Neuronal stem cell (in vitro differentiated cells): ENCODE data around the gene ZNF500.

ENCODE experiments used
- DNase-seq: peaks from one replicate; pipeline ENCODE4 v3.0.0-alpha.2; 2013; ENCODE audit warnings: low spot score
- H2AFZ ChIP-seq: one replicate; pipeline ENCODE4 v1.6.1; 2013; ENCODE audit warnings: mild to moderate bottlenecking, low read length, inconsistent platforms
- H2AK5ac ChIP-seq: 2 replicates; pipeline ENCODE4 v1.6.1; 2013; ENCODE audit warnings: low read depth, mild to moderate bottlenecking, inconsistent platforms, low read length, moderate library complexity, mixed read lengths
- H2BK120ac ChIP-seq: 2 replicates; pipeline ENCODE4 v1.6.1; 2013; ENCODE audit warnings: low read depth, mild to moderate bottlenecking, inconsistent platforms, low read length, moderate library complexity, mixed read lengths
- H2BK12ac ChIP-seq: one replicate; pipeline ENCODE4 v1.6.1; 2013; ENCODE audit warnings: low read length, inconsistent platforms
- H2BK15ac ChIP-seq: 2 replicates; pipeline ENCODE4 v1.6.1; 2013; ENCODE audit warnings: mild to moderate bottlenecking, low read length, inconsistent platforms, mixed read lengths
- H2BK5ac ChIP-seq: one replicate; pipeline ENCODE4 v1.6.1; 2013; ENCODE audit warnings: inconsistent platforms, mild to moderate bottlenecking, low read length, moderate library complexity
- H3K14ac ChIP-seq: one replicate; pipeline ENCODE4 v1.6.1; 2013; ENCODE audit warnings: low read length, inconsistent platforms
- H3K18ac ChIP-seq: 2 replicates; pipeline ENCODE4 v1.6.1; 2013; ENCODE audit warnings: low read length, inconsistent platforms
- H3K23ac ChIP-seq: 2 replicates; pipeline ENCODE4 v1.6.1; 2013; ENCODE audit warnings: low read depth, mild to moderate bottlenecking, mixed read lengths, low read length, inconsistent platforms; ENCODE audit not compliant: poor library complexity
- H3K27ac ChIP-seq: replicated peaks from 3 replicates; pipeline ENCODE4 v1.5.1; 2013; ENCODE audit warnings: low read length, inconsistent platforms
- H3K27me3 ChIP-seq, 3 experiments: 2 replicates each; pipeline ENCODE4 v1.6.1; 2013; ENCODE audit warnings: low read length in 3 of 3, mild to moderate bottlenecking in 2 of 3, inconsistent platforms in 1 of 3, low read depth in 1 of 3, mixed read lengths in 1 of 3, moderate library complexity in 1 of 3; ENCODE audit not compliant: control insufficient read depth in 3 of 3, insufficient read depth in 3 of 3
- H3K36me3 ChIP-seq, 2 donors: replicated peaks in 1 of 2; 2 replicates each; pipeline ENCODE4 v1.6.1; 2013; ENCODE audit warnings: low read length in 2 of 2; ENCODE audit not compliant: control insufficient read depth in 2 of 2, insufficient read depth in 2 of 2
- H3K4ac ChIP-seq: 2 replicates; pipeline ENCODE4 v1.6.1; 2013; ENCODE audit warnings: inconsistent platforms, mild to moderate bottlenecking, low read length, moderate library complexity
- H3K4me1 ChIP-seq, 2 donors: 1 replicate in 1 of 2; 2 replicates in 1 of 2; pipeline ENCODE4 v1.6.1; 2013; ENCODE audit warnings: low read length in 2 of 2, low read depth in 1 of 2; ENCODE audit not compliant: control insufficient read depth in 2 of 2, insufficient read depth in 1 of 2
- H3K4me2 ChIP-seq: one replicate; pipeline ENCODE4 v1.6.1; 2013; ENCODE audit warnings: mild to moderate bottlenecking, low read length, inconsistent platforms; ENCODE audit not compliant: insufficient read depth, poor library complexity, severe bottlenecking
- H3K4me3 ChIP-seq, 2 donors: 2 replicates each; pipeline ENCODE4 v1.5.1; 2013; ENCODE audit warnings: low read length in 2 of 2, mild to moderate bottlenecking in 2 of 2, inconsistent platforms in 1 of 2, moderate library complexity in 1 of 2
- H3K79me1 ChIP-seq: one replicate; pipeline ENCODE4 v1.6.1; 2013; ENCODE audit warnings: low read depth, mild to moderate bottlenecking, inconsistent platforms, low read length, moderate library complexity
- H3K9ac ChIP-seq: one replicate; pipeline ENCODE4 v1.6.1; 2013; ENCODE audit warnings: mild to moderate bottlenecking, low read depth, low read length, inconsistent platforms; ENCODE audit not compliant: poor library complexity
- H3K9me3 ChIP-seq, 2 donors: replicated peaks in 1 of 2; 2 replicates each; pipeline versions ENCODE3 to v1.6.1; 2013; ENCODE audit warnings: low read length in 2 of 2, mild to moderate bottlenecking in 2 of 2, inconsistent platforms in 1 of 2, low read depth in 1 of 2, mixed read lengths in 1 of 2, moderate library complexity in 1 of 2; ENCODE audit not compliant: control insufficient read depth in 2 of 2, insufficient read depth in 1 of 2
- H4K8ac ChIP-seq: one replicate; pipeline ENCODE4 v1.6.1; 2013; ENCODE audit warnings: low read depth, mild to moderate bottlenecking, inconsistent platforms, low read length, moderate library complexity
- H4K91ac ChIP-seq: one replicate; pipeline ENCODE4 v1.6.1; 2013; ENCODE audit warnings: low read length, low read depth, mild to moderate bottlenecking, inconsistent platforms; ENCODE audit not compliant: poor library complexity
- WGBS, 2 donors: extraction: QIAGEN DNeasy Blood & Tissue Kit; methylation state at CpG; one replicate each; pipeline ENCODE4 v1.1.7; 2013; ENCODE audit warnings: missing lambda C conversion rate in 2 of 2, mixed read lengths in 1 of 2; ENCODE audit not compliant: insufficient read length in 2 of 2, insufficient replicate concordance in 1 of 2; ENCODE audit errors: extremely low coverage in 2 of 2; 5-methylcytosine and 5-hydroxymethylcytosine counted together

The ZNF500 gene

DNA sequence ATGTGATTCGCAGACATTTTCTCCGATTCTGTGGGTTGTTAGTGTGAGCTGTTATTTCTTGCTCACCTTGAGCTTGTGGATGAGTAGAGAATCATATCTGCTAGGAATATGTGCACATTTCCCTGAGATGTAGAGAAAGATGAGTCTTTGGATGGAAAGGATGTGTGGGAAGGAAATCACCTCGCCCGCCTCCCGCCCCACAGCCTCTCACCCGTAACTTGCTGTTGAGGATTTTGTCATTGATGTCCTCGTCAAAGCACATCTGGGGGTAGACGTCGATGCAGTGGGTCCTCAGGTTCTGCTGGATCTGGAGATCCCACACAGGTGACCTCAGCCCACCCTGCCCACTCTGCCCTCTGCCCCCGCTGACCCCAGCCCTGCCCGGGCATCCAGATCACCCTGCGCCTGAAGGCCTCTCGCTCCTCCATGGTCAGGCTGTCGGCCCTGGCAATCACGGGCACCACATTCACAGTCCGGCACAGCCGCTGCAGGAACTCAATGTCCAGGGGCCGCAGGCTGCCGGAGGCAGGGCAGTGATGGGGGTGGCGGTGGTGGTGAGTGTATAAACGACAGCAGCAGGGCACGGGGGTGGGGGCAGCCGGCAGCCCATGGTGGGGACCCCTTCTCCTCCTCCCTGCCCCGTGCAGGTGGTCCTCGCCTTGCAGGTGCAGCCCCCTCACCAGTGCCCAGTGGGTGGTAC lies 16.4 kb upstream of the ZNF500 start:
- Histone ChIP-seq H3K4ac (no peak overlapping the region), H3K27ac (no peak overlapping the region), H2BK12ac (peak overlapping the region; percentile 30), H2BK15ac (peak overlapping the region; percentile 49), H2AFZ (no peak overlapping the region), H4K8ac (no peak overlapping the region), H2BK5ac (no peak overlapping the region), H3K9ac (no peak overlapping the region), H3K4me3 (no peak overlapping the region), H3K14ac (peak overlapping the region; percentile 87), H3K4me2 (no peak overlapping the region), H2AK5ac (peak overlapping the region; percentile 74), H4K91ac (no peak overlapping the region), H3K79me1 (no peaks in the 10 kb centered on the region), H3K23ac (peak overlapping the region; percentile 35), H3K9me3 (no peaks in the 10 kb centered on the region), H3K4me1 (peaks cover 3 to 5% of the 10 kb centered on the region in 2 donors), H3K18ac (peak overlapping the region; percentile 89), H3K27me3 (no peaks in the 10 kb centered on the region), H3K36me3 (no peaks in the 10 kb centered on the region), H2BK120ac (no peak overlapping the region)
- no CpG with 5 or more reads among the region's 25 CpGs for WGBS, 2 donors
- DNase-seq = no peak

DNA sequence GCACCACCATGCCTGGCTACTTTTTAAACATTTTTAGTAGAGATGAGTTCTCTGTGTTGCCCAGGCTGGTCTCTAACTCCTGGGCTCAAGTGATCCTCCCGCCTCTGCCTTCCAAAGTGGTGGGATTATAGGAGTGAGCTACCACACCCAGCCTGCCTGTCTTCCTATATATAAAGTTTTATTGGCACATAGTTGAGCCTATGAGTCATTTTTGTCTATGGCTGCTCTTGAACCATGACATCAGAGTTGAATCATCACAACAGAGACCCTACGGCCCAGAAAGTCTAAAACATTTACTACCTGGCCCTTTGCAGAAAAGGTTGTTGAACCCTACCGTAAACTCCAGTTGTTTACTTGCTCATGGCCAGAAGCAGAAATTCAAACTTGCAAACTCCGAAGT lies 13.3 kb upstream of the ZNF500 start:
- Histone ChIP-seq H3K9ac (no peak overlapping the region), H2BK15ac (no peak overlapping the region), H2BK120ac (no peak overlapping the region), H3K14ac (no peak overlapping the region), H3K36me3 (no peaks in the 10 kb centered on the region), H3K4me1 (no peaks in the 10 kb centered on the region), H2AK5ac (no peak overlapping the region), H3K4me2 (no peak overlapping the region), H3K9me3 (no peaks in the 10 kb centered on the region), H3K79me1 (no peaks in the 10 kb centered on the region), H2AFZ (no peak overlapping the region), H3K27ac (no peak overlapping the region), H3K23ac (no peak overlapping the region), H2BK5ac (no peak overlapping the region), H3K4ac (no peak overlapping the region), H3K27me3 (no peaks in the 10 kb centered on the region), H4K91ac (no peak overlapping the region), H4K8ac (no peak overlapping the region), H3K4me3 (no peak overlapping the region), H2BK12ac (no peak overlapping the region), H3K18ac (no peak overlapping the region)
- WGBS, 2 donors = no CpG with 5 or more reads among the region's 4 CpGs
- DNase-seq = no peak

DNA sequence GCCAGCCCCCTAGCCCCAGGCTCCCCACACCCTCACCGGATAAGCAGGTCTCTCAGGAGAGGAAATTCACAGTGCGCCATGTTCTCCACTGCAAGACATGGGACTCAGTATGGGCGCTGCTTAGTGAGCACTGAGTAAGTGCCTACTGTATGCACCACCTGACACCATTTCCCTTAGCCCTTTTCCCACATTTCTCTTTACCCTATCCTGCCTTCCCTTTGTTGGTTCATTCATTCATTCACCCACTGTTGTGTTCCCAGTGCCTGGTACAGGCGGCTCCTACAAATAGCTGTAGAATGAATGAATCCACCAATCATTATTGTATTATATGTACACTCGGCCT lies 11.1 kb upstream of the ZNF500 start:
- peaks cover 0 to 1% of the 10 kb centered on the region in 2 donors for H3K4me1 ChIP-seq
- no peak overlapping the region for H2BK5ac ChIP-seq
- no peak overlapping the region for H3K18ac ChIP-seq
- no peak overlapping the region for H3K4me2 ChIP-seq
- no peak overlapping the region for H4K8ac ChIP-seq
- no peak overlapping the region for H3K9ac ChIP-seq
- H3K27me3 ChIP-seq = no peaks in the 10 kb centered on the region
- no peak overlapping the region for H4K91ac ChIP-seq
- H3K23ac ChIP-seq = no peak overlapping the region
- no peaks in the 10 kb centered on the region for H3K36me3 ChIP-seq
- DNase-seq = no peak
- no peak overlapping the region for H3K4ac ChIP-seq
- no peak overlapping the region for H3K27ac ChIP-seq
- no peak overlapping the region for H2AFZ ChIP-seq
- no peak overlapping the region for H2AK5ac ChIP-seq
- no peak overlapping the region for H3K14ac ChIP-seq
- no peak overlapping the region for H2BK15ac ChIP-seq
- no peak overlapping the region for H3K4me3 ChIP-seq
- no peak overlapping the region for H2BK120ac ChIP-seq
- WGBS, 2 donors = no CpG with 5 or more reads among the region's 5 CpGs
- H3K79me1 ChIP-seq = no peaks in the 10 kb centered on the region
- H3K9me3 ChIP-seq = no peaks in the 10 kb centered on the region
- H2BK12ac ChIP-seq = no peak overlapping the region

DNA sequence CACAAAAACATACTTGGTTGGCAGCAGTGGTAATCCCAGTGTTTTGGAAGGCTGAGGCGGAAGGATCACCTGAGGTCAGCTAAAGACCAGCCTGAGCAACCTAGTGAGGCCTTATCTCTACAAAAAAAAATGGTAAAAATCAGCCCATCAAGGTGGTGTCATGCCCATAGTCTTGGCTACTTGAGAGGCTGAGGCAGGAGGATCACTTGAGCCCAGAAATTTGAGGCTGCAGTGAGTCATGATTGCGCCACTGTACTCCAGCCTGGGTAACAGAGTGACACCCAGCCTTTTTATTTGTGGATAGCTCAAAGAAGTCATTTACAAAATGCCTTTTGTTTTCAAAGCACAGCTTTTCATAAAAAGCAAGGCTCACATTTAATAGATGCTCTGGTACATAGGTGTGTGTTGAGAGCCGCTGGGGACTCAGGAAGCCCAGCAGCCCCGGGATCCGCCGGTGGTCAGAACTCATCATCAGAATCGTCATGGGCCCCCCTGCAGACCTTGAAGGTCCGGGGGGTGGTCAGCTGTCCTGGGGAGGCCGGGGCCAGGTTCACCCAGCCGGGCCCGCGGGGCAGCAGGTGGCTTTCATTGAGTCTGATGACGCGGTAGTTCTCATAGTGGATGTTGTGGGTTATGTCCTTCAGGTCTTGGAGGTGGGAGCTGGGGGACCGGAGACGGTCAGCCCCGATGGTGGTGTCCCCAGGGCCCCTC lies 10.5 kb upstream of the ZNF500 start:
- H2BK12ac ChIP-seq = no peak overlapping the region
- H2BK5ac ChIP-seq = no peak overlapping the region
- H3K9me3 ChIP-seq = no peaks in the 10 kb centered on the region
- no peak overlapping the region for H3K9ac ChIP-seq
- no peaks in the 10 kb centered on the region for H3K27me3 ChIP-seq
- H3K14ac ChIP-seq = no peak overlapping the region
- no CpG with 5 or more reads among the region's 17 CpGs for WGBS, 2 donors
- no peaks in the 10 kb centered on the region for H3K36me3 ChIP-seq
- H2AFZ ChIP-seq = no peak overlapping the region
- no peak overlapping the region for H3K4ac ChIP-seq
- H3K4me1 ChIP-seq = peaks cover 0 to 1% of the 10 kb centered on the region in 2 donors
- no peak overlapping the region for H3K23ac ChIP-seq
- H4K8ac ChIP-seq = no peak overlapping the region
- no peak overlapping the region for H3K18ac ChIP-seq
- no peak overlapping the region for H3K4me2 ChIP-seq
- no peaks in the 10 kb centered on the region for H3K79me1 ChIP-seq
- no peak overlapping the region for H2BK120ac ChIP-seq
- no peak overlapping the region for H4K91ac ChIP-seq
- no peak overlapping the region for H3K4me3 ChIP-seq
- DNase-seq = no peak
- H2BK15ac ChIP-seq = no peak overlapping the region
- no peak overlapping the region for H3K27ac ChIP-seq
- no peak overlapping the region for H2AK5ac ChIP-seq
